ENCODE data around the gene COL6A5.
"Not testable (repeated sequence)": the region's sequence is repeated elsewhere in the genome, so short reads cannot be mapped to it uniquely, and the experiment has no call there.

Gene COL6A5

DNA sequence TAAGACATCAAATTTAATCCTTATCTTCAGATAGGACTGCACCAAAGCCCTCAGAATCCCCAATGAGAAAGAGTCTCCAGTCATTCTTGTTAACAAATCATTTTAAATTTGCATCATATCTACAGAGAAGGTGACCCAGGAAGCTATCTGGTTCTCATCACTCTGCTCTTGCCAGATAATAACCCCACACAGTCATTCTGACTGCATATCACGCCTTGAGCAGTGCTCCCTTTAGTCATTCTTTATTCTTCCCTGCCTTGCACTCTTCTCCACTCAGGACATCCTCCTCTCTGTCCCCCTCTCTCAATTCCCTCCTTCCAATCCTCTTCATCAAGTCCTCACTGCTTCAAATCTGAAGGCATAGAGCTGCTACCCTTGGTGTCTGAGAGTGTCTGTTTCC lies 87.8 kb downstream of the COL6A5 start:
- no peak for DNase-seq (ENCODE audit: low read depth in 2 of 2)

DNA sequence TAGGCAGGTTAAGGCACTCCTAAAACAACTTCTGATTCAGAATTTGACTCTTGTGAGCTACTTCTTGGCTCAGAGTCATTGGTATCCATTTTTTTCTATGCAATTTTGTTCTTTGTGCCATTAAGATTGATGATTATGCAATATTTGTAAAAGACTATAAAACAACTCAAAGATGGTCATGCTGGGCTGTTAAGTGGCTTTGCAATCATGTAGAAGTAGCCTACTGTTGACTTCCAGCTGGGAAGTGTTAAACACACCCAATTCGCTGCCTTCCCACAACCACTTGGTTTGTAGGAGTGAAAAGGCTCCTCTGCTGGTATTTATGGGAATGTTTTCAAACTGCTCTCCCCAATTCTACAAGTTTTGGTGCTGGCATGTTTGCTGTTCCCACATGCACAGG lies 96.8 kb downstream of the COL6A5 start:
- no peak for DNase-seq (ENCODE audit: low read depth in 2 of 2)

DNA sequence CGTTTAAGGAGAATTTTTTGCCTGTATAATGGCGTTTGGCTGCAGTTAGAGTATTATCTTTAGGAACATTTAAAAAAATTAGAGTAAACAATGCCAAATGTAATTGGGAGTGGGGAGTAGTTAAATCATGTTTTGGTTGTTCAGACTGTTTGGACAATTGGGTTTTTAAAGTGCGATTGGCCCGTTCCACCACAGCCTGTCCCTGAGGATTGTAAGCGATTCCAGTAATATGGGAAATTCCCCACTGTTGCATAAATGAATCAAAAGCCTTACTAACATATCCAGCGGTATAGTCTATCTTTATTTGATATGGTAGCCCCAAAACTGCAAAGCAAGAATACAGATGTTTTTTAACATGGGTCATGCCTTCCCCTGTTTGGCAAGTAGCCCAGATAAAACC lies 101.4 kb downstream of the COL6A5 start:
- DNase-seq (ENCODE audit: low read depth in 2 of 2), result not testable (repeated sequence)

- not testable (repeated sequence) for DNase-seq (ENCODE audit: low read depth in 2 of 2)
These were observed 102.7 kb downstream of the COL6A5 start for GRCh38 chr3:130448155-130448554.

GRCh38 chr3:130456540-130456939 lies 111.1 kb downstream of the COL6A5 start:
- DNase-seq (ENCODE audit: low read depth in 2 of 2), result no peak

DNA sequence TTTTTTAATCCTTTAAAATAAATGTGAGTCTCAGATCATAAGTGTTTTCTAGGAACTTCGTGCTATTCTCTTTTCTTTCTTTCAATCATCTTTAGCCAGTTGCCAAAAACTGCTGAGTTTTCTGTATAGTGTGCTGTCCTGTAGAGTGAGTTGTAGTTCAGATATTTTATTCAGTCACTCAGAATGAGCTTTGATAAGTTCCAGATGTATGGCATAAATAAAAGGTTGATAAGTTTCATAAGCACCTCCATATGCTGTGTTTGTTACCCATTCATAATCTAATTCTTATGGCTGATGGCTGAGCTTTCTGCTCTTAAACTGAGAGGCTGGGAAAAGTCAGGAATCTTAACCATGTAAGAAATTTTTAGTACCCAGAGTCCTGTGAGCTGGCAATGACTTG lies 112.2 kb downstream of the COL6A5 start:
- DNase-seq (ENCODE audit: low read depth in 2 of 2), result no peak

DNA sequence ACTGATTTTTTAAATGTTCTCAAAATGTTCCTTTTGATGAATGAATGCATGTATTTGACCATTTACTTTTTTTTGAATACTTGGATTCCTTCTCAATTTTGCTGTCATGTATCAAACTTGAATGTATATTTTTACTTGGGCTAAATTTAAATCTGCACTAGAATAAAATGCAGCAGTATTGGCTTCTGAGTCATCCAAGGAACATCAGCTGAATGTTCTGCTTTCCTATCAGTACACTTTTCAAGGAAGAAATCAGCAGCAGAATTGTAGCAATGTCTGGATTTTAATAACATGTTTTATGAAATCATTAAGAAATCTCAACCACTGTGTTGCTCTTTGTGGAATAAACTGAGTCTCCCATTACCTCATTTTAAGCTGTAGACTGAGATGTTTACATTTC lies 114.5 kb downstream of the COL6A5 start:
- DNase-seq (ENCODE audit: low read depth in 2 of 2), result no peak

DNA sequence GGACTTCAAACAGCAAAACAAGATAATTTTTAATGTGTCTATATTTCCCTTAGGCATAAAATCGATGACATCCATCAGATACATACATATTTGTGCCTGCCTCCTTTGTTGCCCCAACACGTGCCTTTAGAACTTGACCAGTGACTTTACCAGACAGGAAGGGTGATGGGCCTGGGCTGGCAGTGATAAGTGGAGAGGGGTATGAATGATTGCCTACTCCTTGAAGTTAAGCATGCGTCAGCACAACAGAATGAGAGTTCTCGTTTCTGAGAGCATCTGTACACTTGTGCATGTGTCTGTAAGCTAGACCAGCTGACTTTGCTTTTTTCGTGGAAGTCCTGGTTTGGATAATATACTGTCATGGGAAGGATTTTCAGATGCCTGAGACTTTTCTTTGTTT lies 116.6 kb downstream of the COL6A5 start:
- DNase-seq (ENCODE audit: low read depth in 2 of 2), result no peak

DNA sequence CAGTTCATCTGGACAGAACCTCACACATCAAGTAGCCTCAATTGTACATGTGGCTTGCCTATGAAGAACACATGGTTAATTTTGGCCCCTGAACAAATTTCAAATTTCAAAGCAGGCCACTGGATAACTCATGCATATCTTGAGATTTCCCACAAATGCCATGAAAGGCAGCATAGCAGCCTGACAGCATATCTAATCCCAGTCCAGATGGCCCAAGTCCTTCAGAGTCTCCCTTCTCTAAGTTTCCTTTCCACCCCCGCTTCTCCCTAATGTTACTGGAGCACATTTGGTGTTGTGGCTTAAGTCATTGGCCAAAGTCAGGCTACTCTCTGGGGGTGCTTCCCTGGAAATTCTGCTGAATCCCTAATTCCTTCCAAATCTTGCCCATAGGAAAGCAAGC lies 117.7 kb downstream of the COL6A5 start:
- no peak for DNase-seq (ENCODE audit: low read depth in 2 of 2)

GRCh38 chr3:130465521-130465920 lies 120.0 kb downstream of the COL6A5 start:
- no peak for DNase-seq (ENCODE audit: low read depth in 2 of 2)

DNA sequence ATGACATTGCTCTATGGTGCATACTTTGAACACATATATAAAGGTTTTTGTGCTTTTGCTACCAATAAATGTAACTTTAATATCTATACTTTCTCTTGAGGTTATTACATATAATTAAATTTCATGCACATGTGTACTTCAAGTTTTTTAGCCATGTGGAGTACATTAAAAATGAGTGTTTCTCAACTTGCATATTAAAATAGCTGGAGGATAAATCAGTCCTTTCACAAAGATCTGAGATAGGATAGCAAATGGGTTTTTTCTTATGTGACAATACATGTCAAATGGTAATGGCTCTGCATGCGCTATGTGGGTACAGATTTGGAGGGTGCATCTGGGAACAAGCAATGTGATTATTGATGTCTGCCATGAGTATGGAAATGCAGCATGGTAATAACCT lies 122.8 kb downstream of the COL6A5 start:
- DNase-seq (ENCODE audit: low read depth in 2 of 2), result no peak

DNA sequence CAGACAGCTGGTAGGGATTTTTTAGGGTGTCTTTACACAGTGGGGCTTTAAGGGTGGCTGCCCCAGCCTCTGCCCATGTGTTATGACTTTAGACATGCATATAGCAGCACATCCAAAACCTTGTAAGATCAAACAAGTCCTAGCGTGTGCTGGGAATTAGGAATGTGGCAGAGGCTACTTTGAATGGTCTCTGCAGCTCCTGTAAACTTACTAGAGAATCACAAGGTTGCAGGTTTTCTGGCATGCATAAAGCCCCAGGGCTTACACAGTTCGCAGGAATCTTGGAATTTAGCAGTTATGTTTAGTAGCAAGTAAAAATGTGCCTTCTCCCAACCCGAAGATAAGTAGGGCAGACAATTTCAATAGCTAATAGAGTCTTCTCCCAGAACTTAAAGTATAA lies 124.7 kb downstream of the COL6A5 start:
- no peak for DNase-seq (ENCODE audit: low read depth in 2 of 2)

GRCh38 chr3:130473416-130473815 lies 127.9 kb downstream of the COL6A5 start:
- DNase-seq (ENCODE audit: low read depth in 2 of 2), result no peak

DNA sequence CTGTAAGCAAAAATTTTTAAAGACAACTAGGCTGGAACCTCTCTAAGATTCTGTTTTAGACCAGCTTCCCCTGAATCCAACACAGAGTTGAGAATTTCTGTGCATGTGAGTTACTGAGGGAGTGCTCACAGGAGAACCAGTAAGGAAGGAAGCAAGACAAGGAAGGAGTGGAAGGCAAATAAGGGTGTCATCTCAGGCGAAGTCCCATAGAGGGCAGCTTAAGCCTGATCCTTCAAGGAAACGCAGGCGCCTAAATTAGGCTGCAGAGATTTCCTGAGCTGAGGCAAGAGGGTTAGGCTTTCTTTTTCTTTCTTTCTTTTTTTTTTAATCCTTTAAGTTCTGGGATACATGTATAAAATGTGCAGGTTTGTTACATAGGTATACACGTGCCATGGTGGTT lies 135.3 kb downstream of the COL6A5 start:
- DNase-seq (ENCODE audit: low read depth in 2 of 2), result no peak

- DNase-seq (ENCODE audit: low read depth in 2 of 2), result no peak
These were observed 142.8 kb downstream of the COL6A5 start for GRCh38 chr3:130488288-130488687.

- no peak for DNase-seq (ENCODE audit: low read depth in 2 of 2)
These were observed 143.4 kb downstream of the COL6A5 start for GRCh38 chr3:130488769-130489450.

GRCh38 chr3:130490241-130490640 lies 144.8 kb downstream of the COL6A5 start:
- DNase-seq (ENCODE audit: low read depth in 2 of 2), result no peak

GRCh38 chr3:130491431-130491830 lies 146.0 kb downstream of the COL6A5 start:
- no peak for DNase-seq (ENCODE audit: low read depth in 2 of 2)

GRCh38 chr3:130504701-130505100 lies 159.2 kb downstream of the COL6A5 start:
- no peak for DNase-seq (ENCODE audit: low read depth in 2 of 2)

DNA sequence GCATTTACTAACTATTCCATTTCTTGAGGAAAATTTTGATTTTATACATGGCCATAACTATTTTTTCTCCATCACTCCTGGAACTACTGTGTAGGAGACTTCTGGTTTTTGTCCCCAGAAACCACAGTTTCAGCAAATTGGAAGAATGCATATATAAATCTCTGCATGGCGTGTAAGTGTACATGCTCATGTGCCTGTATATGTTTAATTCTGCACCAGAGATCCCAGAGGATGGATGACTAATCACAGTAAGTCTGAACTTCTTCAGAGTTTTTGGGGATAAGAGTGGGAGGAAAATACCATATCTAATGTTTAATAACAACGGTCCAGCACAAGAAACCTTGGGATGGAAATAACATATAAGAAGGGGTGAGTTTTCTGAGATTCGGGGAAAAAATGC lies 160.6 kb downstream of the COL6A5 start:
- no peak for DNase-seq (ENCODE audit: low read depth in 2 of 2)

GRCh38 chr3:130507746-130508145 lies 162.3 kb downstream of the COL6A5 start:
- DNase-seq (ENCODE audit: low read depth in 2 of 2), result no peak

DNA sequence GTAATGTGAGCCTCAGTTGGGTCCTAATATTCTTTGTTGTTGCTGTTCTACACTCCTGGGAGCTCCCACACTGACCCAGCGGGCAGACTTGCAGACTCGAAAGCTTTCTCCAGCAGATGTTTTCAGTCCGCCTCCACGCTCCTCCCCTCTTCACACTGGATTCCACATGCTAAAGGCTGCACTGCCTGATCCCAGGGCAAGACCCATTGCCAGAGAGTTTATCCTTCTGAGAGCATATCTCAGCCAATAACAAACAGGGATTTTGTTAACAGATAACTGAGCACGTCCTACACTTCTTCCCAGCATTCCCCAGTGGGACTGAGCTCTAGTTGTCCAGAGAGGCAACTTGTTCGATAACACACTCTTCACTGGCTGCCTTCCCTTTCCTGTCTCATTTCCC lies 163.5 kb downstream of the COL6A5 start:
- DNase-seq (ENCODE audit: low read depth in 2 of 2), result no peak

- no peak for DNase-seq (ENCODE audit: low read depth in 2 of 2)
These were observed 169.2 kb downstream of the COL6A5 start for GRCh38 chr3:130514681-130515080.

GRCh38 chr3:130515755-130516154 lies 170.3 kb downstream of the COL6A5 start:
- DNase-seq (ENCODE audit: low read depth in 2 of 2), result no peak
